Renal pelvis (tissue), 4 donors: ENCODE data around the gene LAMTOR4. TPM values are rescaled to one million over a fixed set of nuclear protein-coding genes. Genes with fewer than 3 reads are reported as not detected.
"Not testable (repeated sequence)": the region's sequence is repeated elsewhere in the genome, so short reads cannot be mapped to it uniquely, and the experiment has no call there.

Experiments
- DNase-seq: peaks from one replicate; pipeline ENCODE4 v3.0.0-alpha.2; 2013
- polyA plus RNA-seq, 3 donors: library from polyadenylated mRNA; unstranded; fragments of 120-200 nt; gene quantifications; one replicate each; pipeline ENCODE4 v1.2.1, GENCODE V29; 2013; ENCODE audit not compliant: insufficient read length in 3 of 3

The LAMTOR4 gene
- polyA plus RNA-seq, 3 donors: 116 to 136 (median 129) TPM

DNA sequence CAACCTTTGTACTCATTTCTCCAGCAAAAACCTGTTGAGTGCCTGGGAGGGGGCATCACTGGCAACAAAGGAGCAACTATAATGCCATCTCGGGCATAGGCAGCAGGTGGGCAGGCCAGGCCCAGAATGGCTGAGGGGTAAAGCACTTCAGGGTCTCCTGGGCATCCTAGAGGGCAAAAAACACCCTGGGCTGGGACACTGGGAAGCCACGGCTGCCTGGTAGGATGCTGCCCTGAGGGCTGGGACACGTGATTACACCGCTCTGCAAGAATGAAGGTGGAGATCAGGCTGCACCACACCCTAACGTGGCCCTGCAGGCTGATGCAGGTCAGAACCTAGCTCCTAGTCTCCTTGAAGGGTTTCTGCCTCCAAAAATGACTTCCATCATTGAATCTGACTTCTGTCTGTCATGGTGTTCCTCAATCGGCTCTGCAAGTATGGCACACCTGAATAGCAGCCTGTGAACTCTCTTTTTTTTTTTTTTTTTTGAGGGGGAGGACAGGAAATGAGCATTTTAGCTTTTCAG, 14.4 kb downstream of the LAMTOR4 start:
- no peak for DNase-seq

DNA sequence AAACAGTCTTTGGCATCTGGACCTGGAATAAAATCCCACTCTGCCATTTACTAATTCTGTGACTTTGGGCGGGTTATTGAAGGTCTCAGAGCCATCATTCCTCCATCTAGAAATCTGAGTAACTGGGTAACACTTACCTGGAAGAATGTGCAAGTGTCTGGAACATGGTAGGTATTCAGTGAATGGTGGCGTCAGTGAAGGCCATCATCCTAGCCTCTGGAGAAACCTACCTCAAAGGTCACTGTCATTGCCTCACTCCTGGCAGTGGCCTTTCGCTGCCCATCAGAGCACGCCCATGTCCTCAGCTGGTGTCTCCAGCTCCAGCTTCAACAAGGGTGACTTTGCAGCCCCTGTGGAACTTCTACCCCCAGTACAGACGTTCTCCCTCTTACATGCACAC, 15.2 kb downstream of the LAMTOR4 start:
- DNase-seq: no peak

GRCh38 chr7:100166317-100166940, 17.7 kb downstream of the LAMTOR4 start:
- DNase-seq: no peak

DNA sequence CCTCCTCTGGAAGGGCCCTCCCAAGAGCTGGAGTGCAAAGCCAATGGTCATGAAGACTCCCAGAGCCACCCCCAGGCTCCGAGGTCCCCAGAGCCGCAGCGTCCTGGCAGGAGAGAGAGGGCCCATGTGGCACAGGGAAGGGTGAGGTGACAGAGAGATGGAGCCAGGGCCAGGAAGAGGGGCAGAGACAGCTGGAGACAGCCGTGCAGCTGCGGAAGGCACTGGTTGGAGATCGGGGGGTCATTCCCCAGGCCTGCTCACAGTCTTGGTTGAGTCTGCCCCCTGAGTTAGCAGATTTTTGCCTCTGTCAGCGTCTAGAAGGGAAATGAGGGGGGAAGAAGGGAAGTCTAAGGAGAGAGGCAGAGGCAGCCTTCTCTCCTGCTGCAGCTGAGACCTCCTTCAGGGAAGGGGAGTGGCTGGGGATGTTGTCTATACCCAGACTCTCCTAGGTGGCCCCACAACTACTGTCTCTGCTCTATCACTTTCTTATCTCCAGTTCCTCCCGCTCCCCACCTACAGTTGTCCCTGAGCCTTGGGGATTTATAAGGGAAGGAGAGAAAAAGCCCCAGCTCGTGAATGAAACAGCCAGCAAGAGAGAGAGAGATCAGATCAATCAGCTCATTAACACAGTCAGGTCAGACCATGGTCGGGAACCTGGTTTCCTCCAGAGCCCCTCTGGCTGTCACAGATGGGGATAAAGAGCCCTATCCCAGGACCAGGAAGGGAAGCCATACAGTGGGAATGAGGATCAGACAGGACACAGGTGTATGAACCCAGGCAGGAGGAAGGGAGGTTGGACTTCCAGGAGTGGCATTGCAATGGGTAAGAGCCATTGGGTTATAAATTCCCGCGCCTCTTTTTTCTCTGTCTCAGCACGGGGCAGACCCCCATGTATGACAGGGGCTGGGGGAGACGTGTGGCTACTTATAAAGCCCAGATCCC, 18.5 kb downstream of the LAMTOR4 start:
- no peak for DNase-seq

GRCh38 chr7:100167912-100168323, 19.2 kb downstream of the LAMTOR4 start:
- DNase-seq: no peak

- DNase-seq: no peak
Measured at GRCh38 chr7:100169147-100169850, 20.6 kb downstream of the LAMTOR4 start.

DNA sequence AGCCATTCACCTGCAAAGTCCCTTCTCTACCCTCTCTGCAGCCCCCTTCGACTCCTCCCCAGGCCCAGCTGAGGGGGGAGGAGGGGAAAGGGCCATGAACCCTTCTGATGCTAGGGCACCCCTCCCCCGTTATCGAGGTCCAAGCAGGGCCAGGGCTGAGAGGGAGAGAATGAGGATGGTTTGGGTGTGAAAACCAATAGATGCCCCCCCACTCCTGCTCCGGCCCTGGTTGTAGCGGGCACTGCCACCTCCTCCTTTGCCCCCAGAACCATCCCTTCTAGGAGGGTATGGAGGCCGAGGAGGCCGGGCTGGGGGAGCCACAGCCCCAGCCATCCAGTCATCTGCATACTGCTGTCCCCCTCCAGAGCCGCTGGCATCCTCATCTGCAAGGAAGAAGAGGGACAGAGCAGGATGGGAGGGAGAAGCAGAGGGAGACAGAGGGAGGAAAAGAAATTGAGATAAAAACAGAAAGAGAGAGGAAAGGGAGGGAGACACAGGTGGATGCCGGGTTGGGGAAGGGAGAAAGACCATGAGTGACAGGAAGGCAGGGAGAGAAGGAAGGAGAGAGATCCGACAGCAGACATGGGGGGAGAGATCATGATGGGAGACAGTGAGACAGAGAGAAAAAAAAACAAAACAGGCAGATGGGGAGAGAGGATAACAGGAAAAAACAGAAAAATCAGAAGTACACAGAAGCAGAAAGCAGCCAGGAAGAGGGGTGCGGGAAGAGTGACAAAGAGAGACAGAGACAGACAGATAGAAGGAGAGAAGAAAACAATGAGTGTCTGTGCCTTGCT, 21.6 kb downstream of the LAMTOR4 start:
- no peak for DNase-seq

DNA sequence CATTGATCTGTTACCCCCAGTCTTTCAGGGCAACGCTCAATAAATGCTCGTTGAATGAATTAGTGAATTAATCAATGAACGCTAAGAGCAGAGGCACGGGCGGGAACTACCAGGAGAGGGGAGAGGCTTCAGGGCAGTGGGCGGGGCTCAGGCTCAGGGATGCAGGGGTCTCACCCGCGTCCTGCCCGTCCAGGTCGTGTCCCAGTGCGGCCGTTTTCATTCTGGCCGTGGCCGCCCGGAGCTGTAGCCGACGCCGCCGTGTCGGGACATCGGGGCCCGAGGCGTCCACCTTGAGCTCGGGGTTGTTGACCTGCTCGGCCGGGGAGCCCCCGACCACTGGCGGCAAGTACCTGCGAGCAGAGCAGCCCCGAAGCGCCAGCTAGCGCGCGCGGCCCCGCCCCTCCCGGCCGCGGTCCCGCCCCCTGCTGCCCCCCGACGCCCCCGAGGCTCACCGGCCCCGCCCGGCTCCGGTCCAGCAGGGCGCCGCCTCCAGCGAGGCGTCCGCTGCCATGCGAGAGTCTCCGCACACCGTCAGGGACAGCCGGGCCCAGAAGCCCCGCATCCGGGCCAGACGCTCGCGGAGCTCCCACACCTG, 22.5 kb downstream of the LAMTOR4 start:
- DNase-seq: no peak

- DNase-seq: no peak
Measured at GRCh38 chr7:100171840-100172239, 23.1 kb downstream of the LAMTOR4 start.

GRCh38 chr7:100173806-100174495, 25.2 kb downstream of the LAMTOR4 start:
- no peak for DNase-seq

DNA sequence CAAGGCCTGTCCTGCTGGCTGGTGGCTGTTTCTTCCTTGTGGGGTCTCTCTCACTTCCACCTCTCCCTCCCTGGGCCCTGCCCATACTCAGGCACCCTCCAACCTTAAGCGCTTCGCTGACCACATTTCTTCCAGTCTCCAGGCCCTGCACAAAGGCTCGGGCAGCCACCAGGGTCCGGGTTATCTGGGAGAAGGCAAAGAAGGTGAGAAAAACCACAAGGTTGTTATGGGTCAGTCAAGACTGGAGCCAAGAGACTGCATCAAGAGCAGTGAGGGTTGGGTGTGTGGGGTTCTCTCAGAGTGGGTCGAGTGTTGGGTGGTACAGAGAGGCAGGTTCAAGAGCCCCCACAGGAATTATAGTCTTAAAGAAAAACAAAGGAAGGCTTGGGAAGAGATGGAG, 25.9 kb downstream of the LAMTOR4 start:
- no peak for DNase-seq

- DNase-seq: no peak
Measured at GRCh38 chr7:100175296-100175935, 26.7 kb downstream of the LAMTOR4 start.

GRCh38 chr7:100176096-100177044, 27.7 kb downstream of the LAMTOR4 start:
- no peak for DNase-seq

GRCh38 chr7:100177045-100178001, 28.6 kb downstream of the LAMTOR4 start, which contains the start of the genes GPC2 and STAG3:
GPC2 (minus strand) TSS chr7:100177381; CDS start chr7:100177199, 182 bp downstream.
STAG3 (plus strand) TSS chr7:100177918; CDS start chr7:100180557, 2,639 bp downstream.
- DNase-seq: peak; percentile 96

- not testable (repeated sequence) for DNase-seq
Measured at GRCh38 chr7:100180084-100180483, 31.4 kb downstream of the LAMTOR4 start.

- DNase-seq: not testable (repeated sequence)
Measured at GRCh38 chr7:100182616-100183015, 33.9 kb downstream of the LAMTOR4 start.

GRCh38 chr7:100183090-100183489, 34.4 kb downstream of the LAMTOR4 start:
- not testable (repeated sequence) for DNase-seq
